A673 (cell line): ENCODE results near the gene CPNE2.

ENCODE experiments used
- EZH2 ChIP-seq: fragments of 200-600 bp; sonication (generic); IDR thresholded peaks from 2 replicates; pipeline ENCODE4 v1.6.1; 2017; ENCODE audit warnings: borderline replicate concordance, low read depth, mild to moderate bottlenecking, mixed read lengths, antibody characterized with exemption, low read length; ENCODE audit not compliant: poor library complexity, severe bottlenecking
- TF ChIP-seq, protein P1 (sequence below): fragments of 300-800, 200-600 bp; sonication (generic); conservative IDR thresholded peaks from 2 replicates; pipeline ENCODE4 v1.5.1; 2017; ENCODE audit warnings: low read depth, mild to moderate bottlenecking, antibody characterized with exemption, low read length, moderate library complexity, mixed read lengths

DNA sequence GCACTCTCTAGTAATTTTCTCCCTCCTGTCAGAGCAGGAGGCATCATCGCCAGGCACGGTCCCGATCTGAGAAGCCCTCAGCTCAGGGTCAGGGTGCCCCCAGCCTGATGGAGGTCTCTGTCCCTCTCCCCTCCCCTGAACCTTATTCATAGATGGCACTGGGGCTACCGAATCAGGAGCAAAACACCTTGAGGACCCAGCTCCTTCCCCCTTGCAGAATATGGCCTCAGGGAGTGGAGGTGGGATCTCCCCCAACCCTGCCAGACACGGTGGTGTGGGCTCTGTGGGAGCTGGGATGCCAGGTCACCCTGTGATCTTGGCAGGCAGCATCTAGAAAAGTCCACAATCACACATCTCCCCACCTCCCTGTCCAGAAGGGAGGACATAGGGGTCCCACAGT, 2.5 kb downstream of the CPNE2 start:
- TF ChIP-seq, protein P1, sequence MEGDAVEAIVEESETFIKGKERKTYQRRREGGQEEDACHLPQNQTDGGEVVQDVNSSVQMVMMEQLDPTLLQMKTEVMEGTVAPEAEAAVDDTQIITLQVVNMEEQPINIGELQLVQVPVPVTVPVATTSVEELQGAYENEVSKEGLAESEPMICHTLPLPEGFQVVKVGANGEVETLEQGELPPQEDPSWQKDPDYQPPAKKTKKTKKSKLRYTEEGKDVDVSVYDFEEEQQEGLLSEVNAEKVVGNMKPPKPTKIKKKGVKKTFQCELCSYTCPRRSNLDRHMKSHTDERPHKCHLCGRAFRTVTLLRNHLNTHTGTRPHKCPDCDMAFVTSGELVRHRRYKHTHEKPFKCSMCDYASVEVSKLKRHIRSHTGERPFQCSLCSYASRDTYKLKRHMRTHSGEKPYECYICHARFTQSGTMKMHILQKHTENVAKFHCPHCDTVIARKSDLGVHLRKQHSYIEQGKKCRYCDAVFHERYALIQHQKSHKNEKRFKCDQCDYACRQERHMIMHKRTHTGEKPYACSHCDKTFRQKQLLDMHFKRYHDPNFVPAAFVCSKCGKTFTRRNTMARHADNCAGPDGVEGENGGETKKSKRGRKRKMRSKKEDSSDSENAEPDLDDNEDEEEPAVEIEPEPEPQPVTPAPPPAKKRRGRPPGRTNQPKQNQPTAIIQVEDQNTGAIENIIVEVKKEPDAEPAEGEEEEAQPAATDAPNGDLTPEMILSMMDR, result no peak
- no peak for TF ChIP-seq EZH2
